ENCODE results near the gene ZNF548.

The ZNF548 gene

GRCh38 chr19:57403737-57404563, 14.3 kb downstream of the ZNF548 start:
- no peak for DNase-seq

GRCh38 chr19:57406516-57407123, 17.0 kb downstream of the ZNF548 start:
- peak; percentile 51 for DNase-seq

- peak; percentile 90 for DNase-seq
Measured at GRCh38 chr19:57410877-57411671, 21.4 kb downstream of the ZNF548 start, which contains the start of gene ZNF17. Gene ZNF17, plus strand, starts transcription at chr19:57411161. Its CDS starts 2,455 bp downstream, at chr19:57413616.

- DNase-seq: no peak
Measured at GRCh38 chr19:57419439-57419838, 29.8 kb downstream of the ZNF548 start.

- DNase-seq: no peak
Measured at GRCh38 chr19:57421037-57421436, 31.4 kb downstream of the ZNF548 start.

- DNase-seq: no peak
Measured at GRCh38 chr19:57434386-57435061, 44.9 kb downstream of the ZNF548 start.

GRCh38 chr19:57435062-57435978, 45.7 kb downstream of the ZNF548 start, which contains the start of gene ZNF749:
Gene ZNF749, plus strand, starts transcription at chr19:57435325. Its CDS starts 254 bp downstream, at chr19:57435579.
- DNase-seq: peak; percentile 98

- no peak for DNase-seq
Measured at GRCh38 chr19:57436417-57436816, 46.8 kb downstream of the ZNF548 start.

GRCh38 chr19:57437931-57438330, 48.3 kb downstream of the ZNF548 start:
- DNase-seq: no peak

- DNase-seq: no peak
Measured at GRCh38 chr19:57438925-57439324, 49.3 kb downstream of the ZNF548 start.

GRCh38 chr19:57441979-57442752, 52.5 kb downstream of the ZNF548 start:
- DNase-seq: no peak

GRCh38 chr19:57443121-57443696, 53.6 kb downstream of the ZNF548 start:
- no peak for DNase-seq

GRCh38 chr19:57452307-57452706, 62.7 kb downstream of the ZNF548 start:
- DNase-seq: no peak

All from NCI-H2029 (cell line).